Thyroid gland (tissue), 4 donors: Measurements from ENCODE around the gene LPAR2.

Source experiments
- POLR2A ChIP-seq, 2 donors: fragments of 450-650 bp; IDR thresholded peaks; one replicate each; pipeline ENCODE4 v1.6.1; 2017; ENCODE audit warnings: antibody characterized with exemption in 2 of 2, mild to moderate bottlenecking in 2 of 2, moderate library complexity in 1 of 2
- TF ChIP-seq, protein P1 (sequence below), 6 experiments: fragments of 200-600 bp in 3 of 6; fragments of 450-650 bp in 3 of 6; sonication (generic) in 3 of 6; IDR thresholded peaks; one replicate each; pipeline ENCODE4 v1.5.1; 2016 to 2019; ENCODE audit warnings: antibody characterized with exemption in 6 of 6, mild to moderate bottlenecking in 2 of 6, inconsistent platforms in 1 of 6, moderate library complexity in 1 of 6

- TF ChIP-seq, protein P1, sequence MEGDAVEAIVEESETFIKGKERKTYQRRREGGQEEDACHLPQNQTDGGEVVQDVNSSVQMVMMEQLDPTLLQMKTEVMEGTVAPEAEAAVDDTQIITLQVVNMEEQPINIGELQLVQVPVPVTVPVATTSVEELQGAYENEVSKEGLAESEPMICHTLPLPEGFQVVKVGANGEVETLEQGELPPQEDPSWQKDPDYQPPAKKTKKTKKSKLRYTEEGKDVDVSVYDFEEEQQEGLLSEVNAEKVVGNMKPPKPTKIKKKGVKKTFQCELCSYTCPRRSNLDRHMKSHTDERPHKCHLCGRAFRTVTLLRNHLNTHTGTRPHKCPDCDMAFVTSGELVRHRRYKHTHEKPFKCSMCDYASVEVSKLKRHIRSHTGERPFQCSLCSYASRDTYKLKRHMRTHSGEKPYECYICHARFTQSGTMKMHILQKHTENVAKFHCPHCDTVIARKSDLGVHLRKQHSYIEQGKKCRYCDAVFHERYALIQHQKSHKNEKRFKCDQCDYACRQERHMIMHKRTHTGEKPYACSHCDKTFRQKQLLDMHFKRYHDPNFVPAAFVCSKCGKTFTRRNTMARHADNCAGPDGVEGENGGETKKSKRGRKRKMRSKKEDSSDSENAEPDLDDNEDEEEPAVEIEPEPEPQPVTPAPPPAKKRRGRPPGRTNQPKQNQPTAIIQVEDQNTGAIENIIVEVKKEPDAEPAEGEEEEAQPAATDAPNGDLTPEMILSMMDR (IDR thresholded peaks at IDR 0.05): no peak
- no peak for TF ChIP-seq POLR2A (IDR thresholded peaks at IDR 0.05)
These were observed 27.2 kb downstream of the LPAR2 start for GRCh38 chr19:19600793-19601330.
